Amygdala (tissue), 56 donors: ENCODE measurements around the gene DCAF11.
A peak's percentile ranks its signal among the peaks of the same experiment; 100 is the strongest.

Source experiments
- DNase-seq, 56 donors: peaks; one replicate each; lab custom pipeline; 2025; lab: John Stamatoyannopoulos, UW

The DCAF11 gene

DNA sequence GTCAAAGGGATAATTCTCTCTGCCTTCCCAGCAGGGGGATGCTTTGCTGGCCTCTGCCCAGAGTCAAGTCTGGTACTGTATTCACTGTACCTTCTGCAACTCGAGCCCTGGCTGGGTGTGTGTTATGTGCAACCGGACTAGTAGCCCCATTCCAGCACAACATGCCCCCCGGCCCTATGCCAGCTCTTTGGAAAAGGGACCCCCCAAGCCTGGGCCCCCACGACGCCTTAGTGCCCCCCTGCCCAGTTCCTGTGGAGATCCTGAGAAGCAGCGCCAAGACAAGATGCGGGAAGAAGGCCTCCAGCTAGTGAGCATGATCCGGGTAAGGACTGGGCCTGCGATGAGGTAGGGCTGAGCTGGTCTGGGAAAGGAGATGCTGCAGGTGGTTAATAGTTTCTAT is 36.0 kb downstream of the DCAF11 start:
- DNase-seq = no peak

DNA sequence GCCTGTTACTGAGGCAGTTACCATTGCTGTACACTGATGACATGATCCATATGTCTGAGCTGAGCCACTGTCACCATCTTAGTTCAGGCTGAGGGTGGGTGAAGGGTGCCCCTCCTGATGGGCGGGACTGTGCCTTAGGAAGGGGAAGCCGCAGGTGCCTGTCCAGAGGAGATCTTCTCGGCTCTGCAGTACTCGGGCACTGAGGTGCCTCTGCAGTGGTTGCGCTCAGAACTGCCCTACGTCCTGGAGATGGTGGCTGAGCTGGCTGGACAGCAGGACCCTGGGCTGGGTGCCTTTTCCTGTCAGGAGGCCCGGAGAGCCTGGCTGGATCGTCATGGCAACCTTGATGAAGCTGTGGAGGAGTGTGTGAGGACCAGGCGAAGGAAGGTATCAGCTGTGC is 36.4 kb downstream of the DCAF11 start:
- DNase-seq = no peak

DNA sequence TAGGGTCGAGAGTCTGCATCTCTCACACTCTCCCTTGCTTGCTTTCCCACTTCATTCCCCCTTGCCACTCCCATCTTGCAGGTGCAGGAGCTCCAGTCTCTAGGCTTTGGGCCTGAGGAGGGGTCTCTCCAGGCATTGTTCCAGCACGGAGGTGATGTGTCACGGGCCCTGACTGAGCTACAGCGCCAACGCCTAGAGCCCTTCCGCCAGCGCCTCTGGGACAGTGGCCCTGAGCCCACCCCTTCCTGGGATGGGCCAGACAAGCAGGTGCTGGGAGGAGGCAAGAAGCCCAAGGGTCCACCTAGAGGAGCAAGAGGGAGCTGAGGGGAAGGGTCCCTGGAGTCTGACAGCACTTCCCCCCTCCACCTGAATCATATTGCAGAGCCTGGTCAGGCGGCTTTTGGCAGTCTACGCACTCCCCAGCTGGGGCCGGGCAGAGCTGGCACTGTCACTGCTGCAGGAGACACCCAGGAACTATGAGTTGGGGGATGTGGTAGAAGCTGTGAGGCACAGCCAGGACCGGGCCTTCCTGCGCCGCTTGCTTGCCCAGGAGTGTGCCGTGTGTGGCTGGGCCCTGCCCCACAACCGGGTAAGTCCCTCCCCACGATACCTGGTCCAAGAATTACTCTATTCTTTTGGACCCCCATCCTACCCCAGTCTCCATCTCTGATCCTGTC is 37.0 kb downstream of the DCAF11 start:
- DNase-seq = no peak

- no peak for DNase-seq
These were observed 40.5 kb downstream of the DCAF11 start for GRCh38 chr14:24155100-24155499.

GRCh38 chr14:24156840-24157239 is 42.3 kb downstream of the DCAF11 start:
- DNase-seq = no peak

- no peak for DNase-seq
These were observed 42.8 kb downstream of the DCAF11 start for GRCh38 chr14:24157331-24157730.

- no peak for DNase-seq
These were observed 45.4 kb downstream of the DCAF11 start for GRCh38 chr14:24159777-24160498.

- DNase-seq = no peak
These were observed 45.9 kb downstream of the DCAF11 start for GRCh38 chr14:24160499-24160849.

DNA sequence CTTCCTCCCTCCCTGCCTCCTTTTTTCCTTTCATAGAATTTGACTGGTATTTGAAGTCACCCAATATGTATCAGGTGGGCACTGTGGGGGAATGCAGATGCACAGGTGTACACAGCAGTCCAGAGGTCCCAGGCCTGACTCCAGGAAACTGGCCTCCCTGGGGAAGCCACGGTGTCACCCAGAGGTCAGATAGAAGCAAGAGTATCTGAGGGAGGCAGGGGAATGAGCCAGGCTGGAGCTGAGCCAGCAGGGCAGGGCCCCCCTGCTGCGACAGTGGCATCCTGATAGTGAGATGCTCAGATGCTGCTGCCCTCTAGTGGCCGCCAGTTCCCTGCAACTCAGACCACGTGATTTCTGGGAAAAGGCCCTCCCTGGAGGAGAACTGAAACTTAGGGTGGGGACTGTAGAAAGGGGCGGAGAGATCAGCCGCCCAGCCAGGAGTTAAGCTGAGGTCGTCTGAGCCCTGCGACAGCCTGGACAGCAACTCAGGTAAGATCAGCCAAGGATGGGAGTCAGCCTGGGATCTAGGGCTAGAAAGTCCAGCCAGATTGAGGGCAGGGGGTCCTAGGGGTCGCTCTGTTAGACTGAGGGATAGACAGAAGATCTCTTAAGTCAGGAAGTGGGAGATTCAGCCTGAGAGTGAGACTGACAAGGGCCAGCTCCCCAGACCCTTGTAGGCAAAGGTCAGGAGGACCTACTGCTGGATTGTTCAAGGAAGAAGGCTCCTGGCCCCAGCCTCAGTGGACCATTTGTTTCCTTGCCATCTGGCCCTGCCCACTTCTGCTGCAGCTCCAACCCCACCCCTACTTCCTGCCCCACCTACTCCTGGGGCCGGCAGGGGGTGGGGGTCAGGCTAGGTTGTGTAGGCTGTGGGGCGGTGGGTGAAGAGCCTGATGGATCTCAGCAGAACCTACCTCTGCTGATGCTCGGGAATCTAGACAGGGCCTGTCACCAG is 46.5 kb downstream of the DCAF11 start, which contains the start of gene IRF9:
TSS of gene IRF9 (plus strand) at position 416 of the 955 bp plus-strand sequence. CDS start 880 bp downstream, outside the sequence.
- DNase-seq = peak; percentile 68 to 98 (median 91)

GRCh38 chr14:24162093-24162492 is 47.5 kb downstream of the DCAF11 start:
- peak in 7 of 56 donors; percentile 10 to 28 (median 25) for DNase-seq

- no peak for DNase-seq
These were observed 50.0 kb downstream of the DCAF11 start for GRCh38 chr14:24164518-24164991.

GRCh38 chr14:24165785-24166184 is 51.2 kb downstream of the DCAF11 start:
- no peak for DNase-seq

GRCh38 chr14:24167469-24168114 is 53.0 kb downstream of the DCAF11 start:
- no peak for DNase-seq

GRCh38 chr14:24171422-24172260 is 57.1 kb downstream of the DCAF11 start, which contains the start of gene REC8:
REC8 (plus strand) TSS chr14:24172080; CDS start chr14:24172553, 473 bp downstream.
- DNase-seq = peak; percentile 26 to 96 (median 90)

- peak in 8 of 56 donors; percentile 16 to 48 (median 29) for DNase-seq
These were observed 57.8 kb downstream of the DCAF11 start for GRCh38 chr14:24172261-24172860.

DNA sequence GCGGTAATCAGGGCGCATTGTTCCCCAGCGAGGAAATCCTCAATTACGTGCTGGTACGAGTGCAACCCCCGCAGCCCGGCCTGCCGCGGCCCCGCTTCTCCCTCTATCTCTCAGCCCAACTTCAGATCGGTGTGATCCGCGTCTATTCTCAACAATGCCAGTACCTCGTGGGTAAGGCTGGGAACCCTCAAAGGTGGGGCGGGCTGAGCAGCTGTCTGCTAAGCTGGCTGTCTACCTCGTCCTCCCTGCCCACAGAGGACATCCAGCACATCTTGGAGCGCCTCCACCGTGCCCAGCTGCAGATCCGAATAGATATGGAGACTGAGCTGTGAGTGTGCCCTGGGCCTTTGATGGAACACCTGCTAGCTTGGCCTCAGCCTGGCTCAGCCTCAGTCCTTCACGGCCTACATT is 58.3 kb downstream of the DCAF11 start:
- peak in 5 of 56 donors; percentile 3 to 43 (median 19) for DNase-seq
